NCI-H128 (cell line): Measurements from ENCODE around the gene OR5T2.
"Not testable (repeated sequence)": the region's sequence is repeated elsewhere in the genome, so short reads cannot be mapped to it uniquely, and the experiment has no call there.

Source experiments
- DNase-seq: peaks from one replicate; lab custom pipeline; 2025; ENCODE audit not compliant: unreplicated experiment; lab: John Stamatoyannopoulos, UW

The OR5T2 gene

GRCh38 chr11:56234155-56234554 lies at the start of gene OR5T2:
Gene OR5T2, minus strand, starts transcription at chr11:56234255. Its CDS starts 1,193 bp downstream, at chr11:56233062.
- no peak for DNase-seq

GRCh38 chr11:56273854-56274253 lies 39.8 kb upstream of the OR5T2 start, which contains the start of gene OR5T1:
Gene OR5T1, plus strand, starts transcription at chr11:56274154. Its CDS starts 1,485 bp downstream, at chr11:56275639.
- no peak for DNase-seq

- no peak for DNase-seq
Observed at GRCh38 chr11:56271092-56271491, 37.0 kb upstream of the OR5T2 start.

- no peak for DNase-seq
Observed at GRCh38 chr11:56251954-56252353, 17.9 kb upstream of the OR5T2 start, which contains the start of gene OR5T3. Gene OR5T3, plus strand, starts transcription at chr11:56252254. Its CDS starts 0 bp downstream, at chr11:56252254.

- DNase-seq: not testable (repeated sequence)
Observed at GRCh38 chr11:56219735-56220134, 14.3 kb downstream of the OR5T2 start.

- DNase-seq: no peak
Observed at GRCh38 chr11:56214537-56214936, 19.5 kb downstream of the OR5T2 start.

GRCh38 chr11:56207790-56208189 lies 26.3 kb downstream of the OR5T2 start:
- DNase-seq: no peak

- DNase-seq: no peak
Observed at GRCh38 chr11:56197367-56197766, 36.7 kb downstream of the OR5T2 start.

GRCh38 chr11:56196705-56197104 lies 37.4 kb downstream of the OR5T2 start:
- no peak for DNase-seq

- no peak for DNase-seq
Observed at GRCh38 chr11:56188602-56189001, 45.5 kb downstream of the OR5T2 start.

GRCh38 chr11:56183459-56183858 lies 50.6 kb downstream of the OR5T2 start:
- DNase-seq: no peak
